Stimulated activated CD4-positive, alpha-beta T cell treated with anti-CD3 and anti-CD28 coated beads, Interleukin-2, amount 100 ng/mL, for 24 hours (primary cell): ENCODE results near the gene BPIFA2.

ENCODE experiments used
- DNase-seq, 2 donors: peaks; one replicate each; pipeline ENCODE4 v3.0.0-alpha.2; 2020

The BPIFA2 gene

DNA sequence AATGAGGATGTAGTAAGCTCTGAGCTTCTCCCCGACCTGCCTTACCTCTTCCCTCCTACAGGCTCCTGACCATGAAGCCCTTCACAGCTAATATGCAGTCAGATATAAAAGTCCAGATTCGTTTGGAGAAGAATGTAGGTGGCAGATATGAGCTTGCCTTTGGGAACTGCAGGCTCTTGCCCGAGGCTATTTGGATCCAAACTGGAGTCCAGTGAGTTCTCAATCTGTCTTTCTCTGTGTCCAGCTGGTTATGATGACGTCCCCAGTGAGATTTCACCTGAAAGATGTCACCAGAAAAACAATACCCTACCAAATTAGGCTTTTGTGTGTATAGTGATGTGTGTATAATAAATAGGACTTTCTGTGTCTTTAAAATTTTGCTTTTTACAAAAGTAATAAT, 34.5 kb downstream of the BPIFA2 start:
- DNase-seq: no peak

DNA sequence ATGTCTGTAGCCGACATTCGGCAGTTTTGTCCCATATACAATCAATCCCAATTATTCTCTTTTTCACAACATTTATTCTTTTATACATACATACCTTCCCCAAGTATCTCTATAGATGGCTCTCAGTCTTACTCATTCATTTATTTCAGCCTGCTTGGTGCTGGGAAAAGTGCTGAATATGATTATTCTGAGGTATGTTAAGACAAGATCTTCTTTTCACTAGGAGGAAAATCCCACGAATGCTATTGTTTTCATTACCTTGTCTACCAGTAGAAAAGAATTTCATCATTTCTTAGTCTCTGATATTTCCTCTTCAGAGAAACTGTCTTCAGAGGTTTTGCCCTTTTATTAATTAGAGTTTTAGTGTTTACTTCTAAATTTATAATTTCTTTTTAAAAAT, 35.5 kb downstream of the BPIFA2 start:
- no peak for DNase-seq

- peak; percentile 47 to 50 for DNase-seq
These were observed 41.8 kb downstream of the BPIFA2 start for GRCh38 chr20:33209789-33210188.

- no peak for DNase-seq
These were observed 42.4 kb downstream of the BPIFA2 start for GRCh38 chr20:33210371-33210770.

GRCh38 chr20:33211817-33212424, 44.0 kb downstream of the BPIFA2 start:
- DNase-seq: peak; percentile 14 to 20

DNA sequence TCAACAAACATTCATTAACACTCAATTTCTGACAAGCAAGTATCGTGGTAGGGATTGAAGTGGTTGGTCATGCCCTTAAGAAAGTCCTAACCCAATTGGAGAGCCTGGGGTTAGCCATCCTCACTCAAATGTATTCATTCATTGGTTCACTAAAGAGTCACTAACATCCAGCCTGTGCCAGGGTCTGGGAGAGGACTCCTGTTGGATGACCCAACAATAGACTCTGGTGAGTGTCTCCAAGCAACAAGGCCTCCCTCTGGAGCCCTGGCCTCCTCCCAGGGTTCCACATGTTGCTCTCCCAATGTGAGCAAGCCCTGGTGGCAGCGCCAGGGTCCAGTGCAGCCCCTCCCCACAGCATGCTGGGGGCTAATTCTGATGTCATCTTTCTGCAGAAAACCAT, 49.1 kb downstream of the BPIFA2 start, which contains the start of gene BPIFA3:
Gene BPIFA3, plus strand, starts transcription at position 301 of the 400 bp plus-strand sequence. CDS start 185 bp downstream, outside the sequence.
- no peak for DNase-seq

- DNase-seq: no peak
These were observed 56.4 kb downstream of the BPIFA2 start for GRCh38 chr20:33224399-33224798.

DNA sequence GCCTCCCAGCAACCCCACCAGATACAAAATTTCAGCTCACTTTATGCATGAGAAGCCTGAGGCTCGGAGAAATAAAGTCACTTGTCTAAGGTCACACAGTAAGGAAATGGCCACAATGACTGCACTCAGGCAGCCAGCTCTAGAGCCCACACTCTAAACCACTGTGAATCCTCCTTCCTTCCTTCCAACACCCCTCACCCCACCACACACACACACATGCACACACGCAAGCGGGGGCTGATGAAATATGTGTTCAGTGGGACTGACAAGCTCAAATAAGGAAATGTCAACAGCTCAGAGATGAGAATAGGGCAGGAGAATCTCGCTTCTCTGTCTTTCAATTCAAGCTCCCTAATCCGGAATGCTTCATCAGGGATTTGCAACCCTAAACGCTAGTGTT, 61.9 kb downstream of the BPIFA2 start:
- DNase-seq: no peak
